HG03378 (cell line): ENCODE data around the gene RNF212.

ENCODE experiments used
- ATAC-seq: cut with Tn5 transposase; IDR thresholded peaks from one replicate; pipeline ENCODE4 v1.9.1; 2021; ENCODE audit warnings: mild to moderate bottlenecking, moderate library complexity; ENCODE audit not compliant: unreplicated experiment

Gene RNF212

GRCh38 chr4:1036976-1037810, 76.2 kb downstream of the RNF212 start:
- no peak for ATAC-seq

- no peak for ATAC-seq
Observed at GRCh38 chr4:1036095-1036494, 77.3 kb downstream of the RNF212 start.

GRCh38 chr4:1035510-1035909, 77.9 kb downstream of the RNF212 start:
- no peak for ATAC-seq

- ATAC-seq: no peak
Observed at GRCh38 chr4:1033840-1034551, 79.4 kb downstream of the RNF212 start.

- no peak for ATAC-seq
Observed at GRCh38 chr4:1032861-1033260, 80.5 kb downstream of the RNF212 start.

- no peak for ATAC-seq
Observed at GRCh38 chr4:1031956-1032795, 81.2 kb downstream of the RNF212 start.

GRCh38 chr4:1031346-1031745, 82.0 kb downstream of the RNF212 start:
- no peak for ATAC-seq

GRCh38 chr4:1030559-1030958, 82.8 kb downstream of the RNF212 start:
- ATAC-seq: no peak

GRCh38 chr4:1030031-1030430, 83.3 kb downstream of the RNF212 start:
- no peak for ATAC-seq

GRCh38 chr4:1029529-1029928, 83.8 kb downstream of the RNF212 start:
- no peak for ATAC-seq

GRCh38 chr4:1028574-1029220, 84.7 kb downstream of the RNF212 start:
- no peak for ATAC-seq

- no peak for ATAC-seq
Observed at GRCh38 chr4:1027915-1028238, 85.5 kb downstream of the RNF212 start.

GRCh38 chr4:1027219-1027914, 86.0 kb downstream of the RNF212 start:
- ATAC-seq: no peak

- ATAC-seq: peak; percentile 60
Observed at GRCh38 chr4:1026115-1026514, 87.2 kb downstream of the RNF212 start.

- no peak for ATAC-seq
Observed at GRCh38 chr4:1024882-1025545, 88.3 kb downstream of the RNF212 start.

GRCh38 chr4:1023895-1024740, 89.2 kb downstream of the RNF212 start:
- no peak for ATAC-seq

GRCh38 chr4:1023075-1023640, 90.2 kb downstream of the RNF212 start:
- no peak for ATAC-seq

GRCh38 chr4:1022739-1023066, 90.7 kb downstream of the RNF212 start:
- no peak for ATAC-seq
